NCI-H128 (cell line): ENCODE results near the gene NAV2.

ENCODE experiments used
- DNase-seq: peaks from one replicate; lab custom pipeline; 2025; ENCODE audit not compliant: unreplicated experiment; lab: John Stamatoyannopoulos, UW

The NAV2 gene, protein sequence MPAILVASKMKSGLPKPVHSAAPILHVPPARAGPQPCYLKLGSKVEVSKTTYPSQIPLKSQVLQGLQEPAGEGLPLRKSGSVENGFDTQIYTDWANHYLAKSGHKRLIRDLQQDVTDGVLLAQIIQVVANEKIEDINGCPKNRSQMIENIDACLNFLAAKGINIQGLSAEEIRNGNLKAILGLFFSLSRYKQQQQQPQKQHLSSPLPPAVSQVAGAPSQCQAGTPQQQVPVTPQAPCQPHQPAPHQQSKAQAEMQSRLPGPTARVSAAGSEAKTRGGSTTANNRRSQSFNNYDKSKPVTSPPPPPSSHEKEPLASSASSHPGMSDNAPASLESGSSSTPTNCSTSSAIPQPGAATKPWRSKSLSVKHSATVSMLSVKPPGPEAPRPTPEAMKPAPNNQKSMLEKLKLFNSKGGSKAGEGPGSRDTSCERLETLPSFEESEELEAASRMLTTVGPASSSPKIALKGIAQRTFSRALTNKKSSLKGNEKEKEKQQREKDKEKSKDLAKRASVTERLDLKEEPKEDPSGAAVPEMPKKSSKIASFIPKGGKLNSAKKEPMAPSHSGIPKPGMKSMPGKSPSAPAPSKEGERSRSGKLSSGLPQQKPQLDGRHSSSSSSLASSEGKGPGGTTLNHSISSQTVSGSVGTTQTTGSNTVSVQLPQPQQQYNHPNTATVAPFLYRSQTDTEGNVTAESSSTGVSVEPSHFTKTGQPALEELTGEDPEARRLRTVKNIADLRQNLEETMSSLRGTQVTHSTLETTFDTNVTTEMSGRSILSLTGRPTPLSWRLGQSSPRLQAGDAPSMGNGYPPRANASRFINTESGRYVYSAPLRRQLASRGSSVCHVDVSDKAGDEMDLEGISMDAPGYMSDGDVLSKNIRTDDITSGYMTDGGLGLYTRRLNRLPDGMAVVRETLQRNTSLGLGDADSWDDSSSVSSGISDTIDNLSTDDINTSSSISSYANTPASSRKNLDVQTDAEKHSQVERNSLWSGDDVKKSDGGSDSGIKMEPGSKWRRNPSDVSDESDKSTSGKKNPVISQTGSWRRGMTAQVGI (N-terminal part only)

DNA sequence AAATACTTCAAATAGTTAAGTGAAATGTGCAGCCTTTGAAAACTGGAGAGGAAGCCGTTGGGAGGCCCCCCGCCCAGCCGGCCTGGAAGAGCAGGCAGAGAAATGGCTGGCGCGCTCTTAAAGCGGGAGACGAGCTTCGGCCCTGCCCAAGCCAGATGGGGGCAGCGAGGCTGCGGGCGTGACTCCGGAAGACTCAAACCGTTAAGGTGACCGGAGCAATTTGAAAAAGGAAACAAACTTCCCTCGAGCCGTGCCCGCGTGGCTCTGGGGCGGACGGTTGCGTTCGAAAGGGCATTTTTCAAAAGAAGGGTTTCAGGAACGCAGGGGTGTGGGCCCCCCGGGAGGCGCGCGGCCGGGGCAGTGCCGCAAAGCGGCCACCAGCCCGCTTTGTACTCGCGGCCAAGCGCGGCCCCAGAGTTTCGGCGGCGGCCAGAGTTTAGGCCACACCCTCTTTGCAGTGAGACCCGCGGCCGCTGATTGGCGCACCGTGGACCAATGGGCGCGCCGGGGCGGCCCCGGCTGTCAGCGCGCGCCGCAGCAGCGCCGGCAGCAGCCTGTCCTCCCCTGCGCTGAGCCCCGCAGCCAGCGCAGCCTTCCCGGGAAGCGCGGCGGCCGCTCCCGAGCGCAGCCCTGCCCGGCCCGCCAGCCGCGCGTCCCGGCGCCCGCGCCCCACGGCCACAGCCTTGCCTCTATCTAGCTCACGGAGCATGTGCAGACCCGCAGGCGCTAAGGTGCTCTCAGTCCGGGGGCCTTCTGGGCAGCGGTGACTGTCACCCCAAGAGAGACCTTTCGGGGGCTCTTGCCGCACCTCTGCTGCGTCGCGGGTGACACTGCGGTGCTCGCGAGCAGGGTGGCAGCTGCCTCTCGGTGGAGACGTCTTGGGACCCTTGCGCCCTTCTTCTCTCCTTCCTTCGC is at the start of gene NAV2:
NAV2 (plus strand) TSS at position 557 of the 915 bp plus-strand sequence. CDS start 859 bp downstream, outside the sequence.
- peak; percentile 73 for DNase-seq

DNA sequence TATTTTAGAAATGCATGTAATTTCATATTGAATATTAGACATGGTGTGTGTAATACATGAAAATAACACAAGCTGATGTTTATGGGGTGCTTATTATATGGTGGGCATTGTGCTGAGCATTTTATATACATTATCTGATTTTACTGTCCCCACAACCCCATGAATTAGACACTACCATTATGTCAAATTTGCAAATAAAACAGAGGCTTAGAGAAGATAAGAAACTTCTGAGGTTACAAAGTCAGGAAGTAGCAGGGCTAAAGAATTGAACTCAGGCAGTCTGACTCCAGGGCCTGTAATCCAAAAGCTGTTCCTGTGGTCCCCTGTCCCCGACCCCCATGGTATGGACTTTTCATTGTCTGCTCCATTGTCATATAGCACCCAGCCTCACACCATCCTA is 49.4 kb upstream of the NAV2 start:
- DNase-seq, result no peak

DNA sequence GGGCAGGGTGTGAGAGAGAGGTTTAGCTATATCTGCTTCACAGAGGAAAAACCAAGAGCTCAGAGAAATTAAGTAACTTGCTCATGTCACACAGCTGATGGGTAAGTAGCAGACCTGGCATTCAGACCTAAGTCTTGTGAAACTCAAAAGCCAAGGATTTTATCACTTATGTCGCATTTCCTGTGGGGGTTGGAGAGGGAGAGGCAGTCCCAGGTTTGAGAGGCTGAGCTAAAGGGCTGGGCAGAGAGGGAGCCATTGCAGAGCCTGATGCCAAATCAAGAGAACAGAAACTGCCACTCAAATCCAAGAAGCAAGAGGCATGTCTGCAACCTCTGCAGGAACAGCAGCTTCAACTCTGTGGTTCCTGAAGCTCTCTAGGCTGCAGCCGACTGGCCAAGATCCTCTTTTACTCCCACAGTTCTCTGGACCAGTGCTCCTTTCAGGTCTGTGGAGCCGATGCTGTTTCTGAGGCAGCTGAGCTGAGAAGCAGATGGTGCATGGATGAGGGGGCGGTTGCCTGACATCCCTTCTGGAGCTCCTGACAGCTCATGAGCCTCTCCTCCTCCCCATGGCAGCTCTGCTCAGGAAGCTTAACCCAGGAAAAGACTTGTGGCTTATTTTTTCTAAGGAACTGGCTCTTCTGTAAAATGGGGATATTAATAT is 47.6 kb upstream of the NAV2 start:
- DNase-seq, result no peak

DNA sequence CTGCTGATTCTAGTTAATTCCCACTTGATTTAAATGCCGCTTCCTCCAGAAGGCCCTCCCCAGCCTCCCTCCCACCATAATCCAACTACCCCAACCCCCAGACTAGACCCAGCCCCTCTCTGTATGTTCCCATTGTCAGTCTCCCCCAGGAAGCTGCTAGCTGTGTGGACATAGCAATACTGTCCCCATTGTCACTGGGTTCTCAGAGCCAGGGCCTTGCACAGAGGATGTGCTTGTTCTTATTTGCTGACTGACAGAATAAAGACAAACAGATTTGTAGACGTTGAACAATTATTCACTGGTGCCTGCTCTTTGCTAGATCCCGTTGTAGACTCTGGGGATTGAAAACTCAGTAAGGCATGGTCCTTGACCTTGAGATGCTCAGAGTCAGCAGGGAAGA is 45.7 kb upstream of the NAV2 start:
- no peak for DNase-seq

DNA sequence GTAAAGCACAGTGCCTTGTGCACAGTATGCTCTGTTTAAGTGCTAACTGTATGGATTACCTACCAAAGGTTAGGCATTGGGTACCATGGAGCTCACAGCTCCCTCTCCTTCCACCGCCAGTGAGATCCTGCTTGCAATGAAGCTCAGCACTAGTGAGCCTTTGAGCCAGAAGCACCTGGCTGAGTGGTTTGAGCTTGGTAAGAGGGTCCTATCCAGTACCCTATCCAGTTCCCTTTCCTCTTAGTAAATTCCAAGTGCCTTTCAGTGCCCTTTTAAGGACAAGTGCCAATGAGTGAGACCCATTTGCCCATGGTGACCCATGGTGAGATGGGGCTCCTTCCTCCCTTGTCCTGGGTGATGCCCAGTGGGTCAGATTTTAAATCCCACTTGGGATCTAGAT is 43.1 kb upstream of the NAV2 start:
- no peak for DNase-seq

DNA sequence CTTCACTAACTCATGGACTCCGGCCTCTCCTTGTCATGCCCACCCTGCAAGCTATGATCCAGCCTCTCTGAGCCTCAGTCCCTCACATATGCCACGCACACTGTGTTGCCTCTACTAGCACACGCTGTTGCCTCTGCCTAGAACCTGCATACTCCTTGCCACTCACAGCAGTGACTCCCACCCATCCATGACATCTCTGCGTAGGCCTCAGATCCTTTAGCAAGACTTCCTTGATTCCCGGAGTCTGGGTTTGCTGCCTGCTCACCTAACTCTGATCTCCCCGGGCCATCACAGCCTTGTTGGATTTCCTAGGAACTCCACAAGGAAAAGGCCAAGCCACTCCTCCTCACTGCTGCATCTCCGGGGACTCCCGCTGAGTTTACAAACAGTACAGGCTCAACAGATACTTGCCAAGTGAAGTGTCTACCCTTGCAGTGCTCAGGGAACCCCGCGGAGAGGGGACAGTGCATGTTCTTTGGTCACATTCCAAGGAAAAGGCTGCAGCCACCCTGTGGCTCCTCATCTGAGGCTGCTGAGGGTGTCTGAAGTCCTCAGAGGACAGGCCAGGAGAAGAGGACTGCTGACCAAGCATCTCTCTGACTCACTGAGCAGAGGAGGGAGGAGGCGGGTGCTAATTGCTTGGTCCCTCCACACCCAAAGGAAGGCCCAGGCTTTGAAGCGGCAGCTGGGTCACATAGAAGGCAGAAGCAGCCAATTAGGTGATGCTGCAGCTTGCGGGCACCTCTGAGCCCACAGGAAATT is 42.4 kb upstream of the NAV2 start:
- DNase-seq, result no peak

DNA sequence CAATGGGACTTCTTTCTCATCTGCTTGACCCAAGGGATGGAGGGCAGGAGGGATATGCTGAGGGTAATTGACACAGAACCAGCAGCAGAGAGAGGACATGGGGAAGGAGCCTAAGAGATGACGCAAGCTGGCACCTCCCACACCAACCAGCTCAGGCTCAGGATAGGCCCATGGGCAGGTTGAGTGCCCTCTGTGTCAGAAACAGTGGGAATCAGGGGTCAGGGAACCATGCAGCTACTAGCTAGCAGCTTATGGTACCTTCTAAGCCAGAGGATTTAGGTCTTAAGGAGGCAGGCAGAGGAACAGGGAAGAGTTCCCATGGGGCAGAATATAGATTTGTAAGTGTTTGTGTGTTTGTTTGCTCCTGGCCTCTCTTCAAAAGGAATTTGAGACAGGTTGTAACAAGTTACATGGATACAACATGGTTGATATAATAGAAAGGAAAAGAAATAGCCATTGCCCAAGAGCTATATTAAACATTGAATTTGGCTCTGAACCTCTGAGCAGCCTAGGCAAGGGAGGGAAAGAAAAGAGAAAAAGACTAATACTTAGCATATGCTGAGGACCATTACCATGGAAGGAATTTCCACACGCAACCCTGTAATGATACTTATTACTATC is 39.9 kb upstream of the NAV2 start:
- DNase-seq, result no peak

DNA sequence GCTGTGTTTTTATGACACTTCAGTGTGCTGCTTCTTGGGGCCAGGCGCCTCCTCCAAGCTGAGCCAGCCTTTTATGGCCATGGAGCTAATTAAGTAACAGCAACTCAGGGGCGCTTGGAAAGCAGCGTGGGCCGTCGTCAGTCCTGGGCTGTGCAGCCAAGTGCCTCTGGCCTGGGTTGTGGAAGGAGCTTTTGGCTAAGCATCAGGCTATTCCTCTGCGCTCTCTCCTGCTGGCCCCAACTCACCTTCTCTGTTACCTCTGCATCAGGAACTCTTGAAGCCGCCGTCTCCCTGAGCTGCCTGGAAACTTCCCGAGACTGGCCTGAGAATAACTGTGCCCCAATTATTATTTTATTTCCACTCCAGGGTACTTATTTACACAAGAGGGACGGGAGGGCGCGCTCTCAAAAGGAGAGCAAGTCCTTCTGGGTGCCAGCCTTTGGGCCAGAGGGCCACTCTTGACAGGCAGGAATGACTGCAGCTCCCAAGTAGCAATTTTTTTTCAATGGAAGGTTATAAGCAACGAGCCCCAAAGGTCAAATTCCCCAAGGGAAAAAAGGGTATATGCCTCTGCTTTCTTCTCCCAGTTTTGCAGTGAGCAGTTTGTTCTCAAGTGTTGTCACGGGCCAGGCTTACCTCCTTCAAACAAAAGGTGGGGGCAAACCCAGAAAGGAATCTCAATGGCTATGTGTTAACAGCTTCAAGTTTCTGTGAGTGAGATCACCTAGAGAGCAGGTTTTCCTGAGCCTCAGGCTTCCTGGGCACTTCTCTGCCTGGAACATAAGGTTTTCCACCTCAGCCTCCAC is 38.5 kb upstream of the NAV2 start:
- no peak for DNase-seq

DNA sequence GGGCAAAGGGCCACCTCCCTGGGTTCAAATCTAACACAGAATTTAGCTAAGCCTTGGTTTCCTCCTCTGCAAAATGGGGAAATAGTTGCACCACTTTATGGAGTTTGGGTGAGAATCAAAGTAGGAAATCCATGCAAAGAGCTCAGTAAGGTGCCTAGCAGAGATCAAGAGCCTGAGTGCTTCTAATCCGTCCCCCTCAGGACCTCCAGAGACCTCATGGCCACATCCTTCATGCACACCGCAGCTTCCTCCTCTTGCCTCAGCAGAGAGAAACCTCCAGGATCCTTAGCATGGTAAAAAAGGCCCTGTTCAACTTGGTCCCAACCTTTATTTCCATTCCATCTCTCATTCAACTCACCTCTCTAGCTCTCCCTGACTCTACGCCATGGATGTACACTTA is 37.8 kb upstream of the NAV2 start:
- DNase-seq, result no peak

DNA sequence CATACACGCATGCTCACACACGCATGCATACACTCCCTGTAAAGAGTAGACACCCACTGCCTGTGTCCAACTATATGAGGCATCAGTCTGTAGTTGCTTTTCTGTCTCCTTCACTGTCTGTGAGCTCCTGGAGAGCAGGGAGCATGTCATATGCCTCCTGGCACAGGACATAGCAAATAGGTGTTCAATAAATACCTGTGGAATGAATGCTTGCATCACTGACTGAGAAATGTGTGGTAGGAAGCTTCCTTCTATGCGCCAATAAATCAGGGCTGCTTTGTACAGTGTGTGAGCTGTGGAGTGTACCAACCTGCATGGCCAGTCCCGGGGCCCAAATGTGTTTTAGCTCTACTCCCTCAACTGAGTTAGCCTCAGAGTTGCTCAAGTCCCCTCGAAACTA is 37.2 kb upstream of the NAV2 start:
- no peak for DNase-seq

DNA sequence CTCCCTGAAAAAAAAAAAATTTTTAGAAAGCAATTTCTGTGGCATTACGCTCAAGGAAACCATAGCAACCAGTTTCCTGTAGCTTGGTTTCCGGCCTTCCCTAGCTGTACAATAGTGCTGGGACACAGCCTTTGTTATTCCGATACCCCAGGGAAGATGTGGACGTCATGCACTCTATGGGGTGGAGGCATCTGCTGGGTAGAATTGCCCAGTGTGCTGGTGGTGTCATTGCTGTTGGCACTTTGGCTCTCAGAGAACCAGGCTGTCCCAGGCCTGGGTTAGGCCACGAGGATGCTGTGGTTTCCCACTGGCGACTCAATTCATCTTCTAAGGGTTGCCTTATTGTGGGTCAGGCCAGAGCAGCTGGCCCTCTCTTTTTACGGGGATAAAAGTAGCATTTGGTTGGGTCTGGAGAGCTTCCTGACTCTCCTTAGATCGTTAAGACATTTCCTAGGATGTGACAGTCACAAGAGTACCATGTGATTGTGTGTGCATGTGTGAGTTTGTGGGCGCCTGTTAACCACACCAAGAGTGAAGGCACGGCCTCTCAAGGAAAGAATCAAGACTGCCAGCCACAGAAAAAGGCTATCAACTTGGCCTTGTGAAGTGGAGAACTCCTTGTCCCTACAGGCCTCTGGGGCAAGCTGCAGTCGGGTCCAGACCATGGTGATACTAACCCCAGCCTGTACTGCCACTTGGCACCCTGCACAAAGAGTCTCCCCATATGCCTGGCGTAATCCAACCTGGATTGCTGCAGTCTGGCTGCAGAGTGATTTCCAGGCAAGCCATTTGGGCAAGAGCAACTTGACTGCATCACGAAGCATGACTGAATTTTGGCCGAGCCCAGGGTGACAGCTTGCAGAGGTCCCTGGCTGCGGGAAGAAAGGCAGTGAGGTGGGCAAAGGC is 35.9 kb upstream of the NAV2 start:
- DNase-seq, result no peak

DNA sequence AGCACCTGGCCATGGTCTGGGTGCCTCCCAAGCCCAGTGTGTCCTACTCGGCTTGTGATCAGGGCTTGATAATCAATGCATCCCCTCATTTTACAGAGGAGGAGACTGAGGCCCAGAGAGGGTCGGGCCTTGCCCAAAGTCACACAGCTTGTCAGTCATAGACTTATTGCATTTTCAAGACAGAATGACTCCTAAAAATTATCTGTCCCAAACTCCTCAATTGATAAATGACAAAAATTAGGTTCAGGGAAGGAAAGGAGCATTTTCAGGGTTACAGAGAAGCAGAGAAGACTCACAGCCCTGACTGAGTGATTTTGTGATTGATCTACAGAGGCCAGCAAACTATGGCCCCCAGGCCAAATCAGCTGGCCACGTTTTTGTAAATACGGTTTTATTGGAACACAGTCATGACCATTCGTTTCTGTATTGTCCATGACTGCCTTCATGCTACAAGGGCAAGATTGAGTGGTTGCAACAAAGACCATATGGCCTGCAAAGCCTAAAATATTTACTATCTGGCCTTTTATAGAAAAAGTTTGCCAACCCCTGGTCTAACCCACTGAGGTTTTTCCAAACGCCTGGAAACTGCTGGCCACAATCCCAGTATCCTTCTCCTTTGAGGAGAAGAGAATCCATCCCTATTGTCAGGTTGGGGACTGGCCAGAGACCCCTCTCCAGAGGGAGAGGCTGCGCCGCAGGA is 35.1 kb upstream of the NAV2 start:
- DNase-seq, result no peak

DNA sequence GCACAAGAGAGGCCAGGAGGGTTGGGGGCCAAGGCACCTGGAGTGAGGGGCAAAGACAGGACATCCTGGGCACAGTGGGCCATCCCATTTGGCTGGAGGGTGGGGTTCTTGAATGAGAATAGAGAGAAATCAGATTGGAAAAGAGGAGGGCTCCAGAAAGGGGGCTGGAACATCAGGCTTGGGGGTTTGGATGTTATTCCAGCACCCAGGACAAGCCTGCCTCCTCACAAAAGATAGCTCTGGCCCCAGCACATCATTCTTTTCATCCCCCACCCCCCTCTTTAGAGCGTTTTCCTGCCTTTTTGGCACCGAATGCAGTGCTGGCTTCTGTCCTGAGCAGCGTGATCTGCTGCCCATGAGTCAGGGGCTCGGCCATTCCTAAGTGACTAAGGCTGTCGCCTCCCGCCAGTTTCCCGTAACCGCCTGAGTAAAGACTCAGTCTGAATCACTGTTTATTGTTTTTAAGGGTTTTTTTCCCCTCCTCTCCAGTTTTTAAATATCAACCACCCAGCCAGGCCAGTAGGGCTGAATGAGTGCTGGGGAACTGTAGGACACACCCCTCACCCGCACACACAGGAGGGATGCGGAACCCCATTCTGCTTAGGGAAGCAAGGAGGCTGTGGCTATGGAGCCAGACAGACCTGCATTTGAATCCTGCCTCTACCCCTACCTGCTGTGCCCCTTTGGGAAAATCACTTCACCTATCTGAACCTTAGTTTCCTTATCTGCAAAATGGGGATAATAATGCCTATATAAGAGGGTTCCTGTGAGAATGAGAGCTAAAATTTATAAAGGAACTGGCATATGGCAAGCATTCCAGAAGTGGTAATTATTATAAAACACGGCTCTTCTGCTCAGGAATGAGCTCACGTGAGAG is 32.4 kb upstream of the NAV2 start:
- DNase-seq, result no peak

DNA sequence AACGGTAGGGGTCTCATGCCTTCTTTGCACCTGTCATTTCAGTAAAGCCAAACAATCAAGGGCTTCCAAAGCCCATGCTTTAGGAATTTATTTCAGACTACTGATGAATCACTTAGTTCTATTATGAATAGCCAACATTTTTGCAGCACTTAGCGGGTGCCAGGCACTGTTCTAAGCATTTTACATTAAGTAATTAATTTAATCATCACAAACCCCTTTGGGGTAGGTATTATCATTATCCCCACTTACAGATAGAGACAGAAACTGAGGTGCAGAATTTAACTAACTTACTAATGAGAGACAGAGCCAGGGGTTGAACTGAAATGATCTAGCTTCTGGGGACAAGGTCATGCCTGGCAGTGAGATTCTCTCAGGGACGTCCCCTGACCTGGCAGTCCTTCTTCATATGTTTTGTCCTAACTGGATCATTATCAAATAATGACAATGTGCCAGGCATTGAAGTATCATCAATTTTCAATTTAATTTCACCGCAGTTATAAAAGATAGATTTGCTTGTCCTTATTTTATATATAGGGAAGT is 31.7 kb upstream of the NAV2 start:
- no peak for DNase-seq

DNA sequence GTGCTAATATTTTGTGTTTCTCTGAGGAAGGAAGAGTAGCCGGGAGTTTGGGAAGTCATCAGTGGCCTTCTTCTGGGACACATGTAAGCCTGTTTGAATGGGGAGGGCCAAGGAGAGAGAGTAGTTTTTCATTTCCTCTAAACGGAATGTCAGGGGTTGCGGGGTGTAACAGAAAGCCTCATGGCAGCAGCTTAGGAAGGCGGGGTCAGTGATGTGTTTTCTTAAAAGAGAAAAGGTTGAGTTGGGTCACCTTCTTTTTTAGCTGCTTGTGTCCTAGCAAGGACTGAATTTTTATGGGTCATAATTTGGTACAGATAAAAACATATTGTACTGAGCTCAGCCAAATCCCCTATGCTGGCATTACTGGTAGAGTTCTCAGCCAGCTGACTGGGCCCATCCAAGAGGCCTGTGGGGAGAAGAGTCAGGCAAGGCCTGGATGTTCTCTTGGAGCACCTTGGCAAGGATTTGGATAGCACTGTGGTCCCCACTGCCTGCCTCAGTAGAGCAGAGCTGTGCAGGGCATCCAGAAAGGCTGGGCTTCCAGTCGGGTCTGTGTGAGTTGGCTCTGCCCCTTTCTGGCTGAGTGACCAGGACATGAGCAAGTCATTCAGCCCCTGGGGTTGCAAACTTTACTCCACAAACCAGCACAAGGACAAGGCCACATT is 29.4 kb upstream of the NAV2 start:
- DNase-seq, result no peak
